Measurements from ENCODE around the gene PUM1. TPM values are rescaled to one million over a fixed set of nuclear protein-coding genes. Genes with fewer than 3 reads are reported as not detected.
"Not testable (repeated sequence)": the region's sequence is repeated elsewhere in the genome, so short reads cannot be mapped to it uniquely, and the experiment has no call there.

The PUM1 gene
- total RNA-seq, 2 experiments from 2014 or later = 93.4 to 94.6 TPM

GRCh38 chr1:31084782-31085569, 19.5 kb upstream of the PUM1 start:
- Mint-ChIP-seq H3K9me3 (no peaks in the 10 kb centered on the region), H3K4me3 (no peak overlapping the region), H3K36me3 (no peaks in the 10 kb centered on the region), H3K27me3 (peaks cover 2% of the 10 kb centered on the region), H3K27ac (no peak overlapping the region), H3K4me1 (no peaks in the 10 kb centered on the region)
- no peak for DNase-seq

- Mint-ChIP-seq H3K27ac (no peak overlapping the region), H3K4me3 (no peak overlapping the region), H3K36me3 (no peaks in the 10 kb centered on the region), H3K27me3 (peaks cover 2% of the 10 kb centered on the region), H3K9me3 (no peaks in the 10 kb centered on the region), H3K4me1 (no peaks in the 10 kb centered on the region)
- DNase-seq = no peak
Measured at GRCh38 chr1:31082385-31082784, 16.9 kb upstream of the PUM1 start.

GRCh38 chr1:31073044-31073443, 7.5 kb upstream of the PUM1 start:
- H3K27ac Mint-ChIP-seq = no peak overlapping the region
- no peak for DNase-seq
- H3K36me3 Mint-ChIP-seq = no peaks in the 10 kb centered on the region
- no peak overlapping the region for H3K4me3 Mint-ChIP-seq
- H3K9me3 Mint-ChIP-seq = no peaks in the 10 kb centered on the region
- H3K4me1 Mint-ChIP-seq = no peaks in the 10 kb centered on the region
- no peaks in the 10 kb centered on the region for H3K27me3 Mint-ChIP-seq

- Mint-ChIP-seq H3K36me3 (no peaks in the 10 kb centered on the region), H3K27ac (no peak overlapping the region), H3K4me3 (no peak overlapping the region), H3K27me3 (no peaks in the 10 kb centered on the region), H3K9me3 (no peaks in the 10 kb centered on the region), H3K4me1 (no peaks in the 10 kb centered on the region)
- no peak for DNase-seq
Measured at GRCh38 chr1:31072304-31072746, 6.8 kb upstream of the PUM1 start.

GRCh38 chr1:31069392-31069791, 3.9 kb upstream of the PUM1 start:
- Mint-ChIP-seq H3K27me3 (no peaks in the 10 kb centered on the region), H3K4me3 (no peak overlapping the region), H3K9me3 (no peaks in the 10 kb centered on the region), H3K27ac (no peak overlapping the region), H3K36me3 (peaks cover 6% of the 10 kb centered on the region), H3K4me1 (peaks cover 3% of the 10 kb centered on the region)
- no peak for DNase-seq

- Mint-ChIP-seq H3K27me3 (no peaks in the 10 kb centered on the region), H3K9me3 (no peaks in the 10 kb centered on the region), H3K4me1 (peaks cover 22% of the 10 kb centered on the region), H3K27ac (peak overlapping the region; percentile 100), H3K4me3 (peak overlapping the region; percentile 99), H3K36me3 (peaks cover 33% of the 10 kb centered on the region)
- no peak for DNase-seq
Measured at GRCh38 chr1:31064718-31065309, 703 bp downstream of the PUM1 start.

- no peak for DNase-seq
- peaks cover 35% of the 10 kb centered on the region for H3K36me3 Mint-ChIP-seq
- H3K27me3 Mint-ChIP-seq = no peaks in the 10 kb centered on the region
- H3K4me3 Mint-ChIP-seq = peak overlapping the region; percentile 99
- H3K4me1 Mint-ChIP-seq = peaks cover 25% of the 10 kb centered on the region
- H3K9me3 Mint-ChIP-seq = no peaks in the 10 kb centered on the region
- peak overlapping the region; percentile 100 for H3K27ac Mint-ChIP-seq
Measured at GRCh38 chr1:31064111-31064717, 1.3 kb downstream of the PUM1 start.

- no peaks in the 10 kb centered on the region for H3K9me3 Mint-ChIP-seq
Measured at GRCh38 chr1:31063631-31064030, 1.9 kb downstream of the PUM1 start.

GRCh38 chr1:31062867-31063380, 2.6 kb downstream of the PUM1 start:
- Mint-ChIP-seq H3K4me1 (peaks cover 38% of the 10 kb centered on the region), H3K9me3 (no peaks in the 10 kb centered on the region), H3K27me3 (no peaks in the 10 kb centered on the region), H3K4me3 (peak overlapping the region; percentile 99), H3K27ac (peak overlapping the region; percentile 67), H3K36me3 (peaks cover 45% of the 10 kb centered on the region)
- no peak for DNase-seq

More at GRCh38 chr1:31063631-31064030, 1.9 kb downstream of the PUM1 start:
- Mint-ChIP-seq H3K4me1 (peaks cover 31% of the 10 kb centered on the region), H3K27ac (no peak overlapping the region), H3K36me3 (peaks cover 39% of the 10 kb centered on the region), H3K4me3 (peak overlapping the region; percentile 99), H3K27me3 (no peaks in the 10 kb centered on the region)
- no peak for DNase-seq

- peak overlapping the region; percentile 99 for H3K4me3 Mint-ChIP-seq
- peaks cover 50% of the 10 kb centered on the region for H3K36me3 Mint-ChIP-seq
- not testable (repeated sequence) for H3K9me3 Mint-ChIP-seq, DNase-seq, H3K27me3 Mint-ChIP-seq
- peaks cover 42% of the 10 kb centered on the region for H3K4me1 Mint-ChIP-seq
- H3K27ac Mint-ChIP-seq = peak overlapping the region; percentile 67
Measured at GRCh38 chr1:31062162-31062866, 3.2 kb downstream of the PUM1 start.

GRCh38 chr1:31058012-31058411, 7.5 kb downstream of the PUM1 start:
- H3K27ac Mint-ChIP-seq = peak overlapping the region; percentile 18
- H3K9me3 Mint-ChIP-seq = no peaks in the 10 kb centered on the region
- peaks cover 53% of the 10 kb centered on the region for H3K36me3 Mint-ChIP-seq
- DNase-seq = no peak
- no peak overlapping the region for H3K4me3 Mint-ChIP-seq
- H3K4me1 Mint-ChIP-seq = peaks cover 59% of the 10 kb centered on the region
- no peaks in the 10 kb centered on the region for H3K27me3 Mint-ChIP-seq

- peak overlapping the region; percentile 84 for H3K27ac Mint-ChIP-seq
Measured at GRCh38 chr1:31055953-31056352, 9.6 kb downstream of the PUM1 start.

GRCh38 chr1:31055501-31055900, 10.0 kb downstream of the PUM1 start:
- Mint-ChIP-seq H3K4me3 (no peak overlapping the region), H3K4me1 (peaks cover 51% of the 10 kb centered on the region), H3K27me3 (no peaks in the 10 kb centered on the region), H3K36me3 (peaks cover 50% of the 10 kb centered on the region), H3K9me3 (no peaks in the 10 kb centered on the region), H3K27ac (peak overlapping the region; percentile 84)
- no peak for DNase-seq

More at GRCh38 chr1:31055953-31056352, 9.6 kb downstream of the PUM1 start:
- no peak for DNase-seq
- Mint-ChIP-seq H3K4me3 (no peak overlapping the region), H3K36me3 (peaks cover 48% of the 10 kb centered on the region), H3K27me3 (no peaks in the 10 kb centered on the region), H3K4me1 (peaks cover 49% of the 10 kb centered on the region), H3K9me3 (no peaks in the 10 kb centered on the region)

GRCh38 chr1:31054958-31055481, 10.5 kb downstream of the PUM1 start:
- Mint-ChIP-seq H3K36me3 (peaks cover 50% of the 10 kb centered on the region), H3K9me3 (no peaks in the 10 kb centered on the region), H3K27ac (peak overlapping the region; percentile 84), H3K4me3 (peak overlapping the region; percentile 47), H3K27me3 (no peaks in the 10 kb centered on the region), H3K4me1 (peaks cover 55% of the 10 kb centered on the region)
- DNase-seq = no peak
